GM21423 (cell line): Measurements from ENCODE around the gene FURIN.
"Not testable (repeated sequence)": the region's sequence is repeated elsewhere in the genome, so short reads cannot be mapped to it uniquely, and the experiment has no call there.

Experiments
- ATAC-seq: cut with Tn5 transposase; IDR thresholded peaks from one replicate; pipeline ENCODE4 v1.9.1; 2021; ENCODE audit warnings: mild to moderate bottlenecking, moderate library complexity; ENCODE audit not compliant: unreplicated experiment

Gene FURIN

DNA sequence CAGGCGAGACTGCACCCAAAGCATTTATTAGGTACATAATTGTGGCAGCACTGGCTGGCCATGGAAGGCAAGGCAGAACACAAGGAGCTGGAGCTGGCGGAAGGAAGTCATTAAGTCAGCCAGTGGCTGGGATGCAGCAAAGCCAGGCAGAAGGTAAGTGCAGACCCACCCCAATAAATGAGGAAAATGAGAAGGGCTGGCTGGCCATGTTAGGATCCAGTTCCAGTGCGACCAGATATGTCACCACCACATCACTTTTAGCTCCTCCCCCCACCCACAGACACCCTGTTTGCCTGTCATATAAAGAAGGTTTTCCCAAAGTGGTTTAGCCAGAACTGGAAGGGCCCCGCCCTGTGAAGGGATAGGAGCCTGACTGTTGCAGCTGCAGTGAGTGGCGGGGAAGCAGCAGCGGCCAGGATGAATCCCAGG lies at the start of gene FURIN:
Gene FURIN, plus strand, starts transcription at position 328 of the 429 bp plus-strand sequence. CDS start 7,153 bp downstream, outside the sequence.
- no peak for ATAC-seq

GRCh38 chr15:90819390-90819789 lies 49.0 kb upstream of the FURIN start:
- no peak for ATAC-seq

DNA sequence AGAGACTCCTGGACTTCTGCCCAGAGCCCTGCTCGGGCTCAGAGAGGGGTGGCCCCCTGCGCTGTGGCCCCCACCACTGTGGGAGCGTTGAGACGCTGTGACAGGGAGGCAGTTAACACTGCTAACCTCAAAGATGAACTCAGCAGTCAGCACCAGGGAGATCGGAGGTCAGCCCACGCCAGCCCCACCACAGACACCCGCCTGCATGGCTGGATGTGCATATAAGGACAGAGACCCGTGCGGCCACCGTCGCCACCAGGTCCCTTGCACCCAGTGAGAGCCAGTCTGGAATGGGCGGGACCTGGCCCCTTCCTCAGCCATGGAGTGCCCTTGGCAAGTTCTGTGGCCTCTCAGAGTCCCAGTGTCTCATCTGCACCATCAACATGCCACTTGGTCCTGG lies 48.5 kb upstream of the FURIN start:
- no peak for ATAC-seq

- ATAC-seq = no peak
Observed at GRCh38 chr15:90820481-90820880, 47.9 kb upstream of the FURIN start.

DNA sequence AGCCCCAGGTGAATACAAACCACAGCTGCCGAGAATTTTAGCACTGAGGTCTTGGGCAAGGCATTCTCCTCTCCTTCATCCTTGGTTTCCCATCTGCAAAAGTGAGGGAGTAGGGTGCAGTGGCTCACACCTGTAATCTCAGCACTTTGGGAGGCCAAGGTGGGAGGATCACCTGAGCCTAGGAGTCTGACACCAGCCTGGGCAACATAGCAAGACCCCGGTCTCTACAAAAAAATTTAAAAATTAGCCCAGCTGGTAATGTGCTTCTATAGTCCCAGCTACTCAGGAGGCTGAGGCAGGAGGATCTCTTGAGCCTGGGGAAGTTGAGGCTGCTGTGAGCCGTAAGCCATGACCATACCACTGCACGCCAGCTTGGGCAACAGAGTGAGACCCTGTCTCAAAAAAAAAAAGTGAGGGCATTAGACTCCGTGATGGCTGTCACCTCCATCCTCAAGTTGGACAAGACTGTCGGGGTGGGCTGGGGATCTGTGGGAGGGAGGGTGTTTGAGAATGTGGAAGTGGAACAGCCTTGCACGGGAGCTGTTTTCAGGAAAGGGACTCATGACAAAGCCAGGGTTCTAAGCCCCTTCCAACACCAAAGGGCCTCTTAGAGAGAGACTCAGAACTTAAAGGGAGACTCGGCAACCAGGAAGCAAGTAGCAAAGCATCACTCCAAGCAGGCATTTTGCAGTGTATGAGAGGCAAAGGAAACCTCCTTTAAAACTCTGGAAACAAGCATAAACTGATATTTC lies 46.0 kb upstream of the FURIN start:
- no peak for ATAC-seq

- ATAC-seq = no peak
Observed at GRCh38 chr15:90823455-90823974, 44.9 kb upstream of the FURIN start.

GRCh38 chr15:90825115-90825899 lies 43.1 kb upstream of the FURIN start:
- not testable (repeated sequence) for ATAC-seq

DNA sequence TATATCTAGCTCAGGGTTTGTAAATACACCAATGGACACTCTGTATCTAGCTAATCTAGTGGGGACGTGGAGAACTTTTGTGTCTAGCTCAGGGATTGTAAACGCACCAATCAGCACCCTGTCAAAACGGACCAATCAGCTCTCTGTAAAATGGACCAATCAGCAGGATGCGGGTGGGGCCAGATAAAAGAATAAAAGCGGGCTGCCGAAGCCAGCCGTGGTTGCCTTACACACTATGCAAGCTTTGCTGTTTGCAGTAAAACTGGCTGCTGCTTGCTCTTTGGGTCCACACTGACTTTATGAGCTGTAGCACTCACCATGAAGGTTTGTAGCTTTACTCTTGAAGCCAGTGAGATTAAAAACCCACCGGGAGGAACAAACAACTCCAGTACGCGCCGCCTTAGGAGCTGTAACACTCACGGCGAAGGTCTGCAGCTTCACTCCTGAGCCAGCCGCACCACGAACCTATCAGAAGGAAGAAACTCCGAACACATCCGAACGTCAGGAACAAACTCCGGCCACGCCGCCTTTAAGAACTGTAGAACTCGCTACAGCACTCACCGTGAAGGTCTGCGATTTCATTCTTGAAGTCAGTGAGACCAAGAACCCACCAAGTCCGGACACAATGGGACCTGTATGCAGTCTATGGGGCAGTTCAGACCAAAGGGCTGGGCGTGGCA lies 42.0 kb upstream of the FURIN start:
- ATAC-seq = not testable (repeated sequence)

GRCh38 chr15:90826886-90827435 lies 41.4 kb upstream of the FURIN start:
- no peak for ATAC-seq

DNA sequence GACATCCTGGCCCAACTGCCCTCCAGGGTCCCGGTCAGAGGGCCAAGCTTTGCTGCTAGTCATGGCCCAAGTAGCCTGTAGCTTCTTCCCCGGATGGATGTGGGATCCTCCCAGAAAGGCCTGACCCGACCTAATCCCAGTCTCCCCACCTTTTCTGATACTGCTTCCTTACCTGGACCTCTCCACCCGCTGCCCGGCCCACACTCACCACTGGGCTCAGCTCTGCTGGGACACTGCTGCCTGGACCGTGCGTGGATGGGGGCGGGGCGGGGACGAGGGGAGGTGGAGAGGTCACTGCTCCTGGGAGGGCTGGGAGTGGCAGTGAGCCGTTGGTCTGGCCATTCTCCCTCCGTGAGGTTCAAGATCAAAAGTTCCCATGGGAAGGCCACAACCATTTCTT lies 40.3 kb upstream of the FURIN start:
- no peak for ATAC-seq

DNA sequence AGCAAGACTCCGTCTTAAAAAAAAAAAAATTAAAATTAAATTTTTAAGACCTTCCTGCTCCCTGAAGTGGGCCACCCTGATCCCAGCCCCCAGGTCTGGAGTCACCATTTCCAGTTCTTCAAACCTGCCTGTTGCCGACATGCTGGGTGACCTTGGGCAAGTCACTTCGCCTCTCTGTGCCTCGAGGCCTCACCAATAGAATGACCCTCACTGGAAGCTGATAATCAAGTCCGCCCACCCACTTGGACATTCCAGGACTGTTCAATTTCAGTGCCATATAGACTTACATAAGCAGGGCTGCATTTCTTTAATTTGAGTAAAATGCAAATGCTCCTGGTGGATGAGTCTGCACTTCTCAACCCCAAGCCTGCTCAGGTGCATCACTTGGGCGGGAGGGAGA lies 39.3 kb upstream of the FURIN start:
- ATAC-seq = no peak

DNA sequence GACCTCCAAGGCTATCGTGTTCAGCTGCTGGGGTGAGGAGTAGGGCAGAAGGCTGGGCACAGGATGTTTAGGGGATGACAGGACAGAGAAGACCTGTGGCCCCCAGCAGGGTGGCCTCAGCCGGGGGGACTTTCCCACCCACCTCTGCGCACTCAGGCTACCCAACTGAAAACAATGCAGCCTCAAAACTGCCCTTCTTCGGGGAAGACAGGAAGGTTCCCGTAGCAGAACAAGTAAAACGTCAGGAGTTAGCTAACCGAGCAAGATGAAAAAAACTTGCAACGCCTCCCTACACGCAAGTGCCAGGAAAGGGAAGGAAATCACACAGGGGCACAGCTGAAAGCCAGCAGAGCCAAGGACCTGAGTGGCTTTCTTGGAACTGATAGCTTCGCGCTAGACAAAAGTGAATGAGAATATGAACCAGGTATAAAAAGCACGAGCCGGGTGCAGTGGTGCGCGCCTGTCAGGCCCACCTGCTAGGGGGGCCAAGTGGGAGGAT lies 38.4 kb upstream of the FURIN start:
- ATAC-seq = peak; percentile 64

DNA sequence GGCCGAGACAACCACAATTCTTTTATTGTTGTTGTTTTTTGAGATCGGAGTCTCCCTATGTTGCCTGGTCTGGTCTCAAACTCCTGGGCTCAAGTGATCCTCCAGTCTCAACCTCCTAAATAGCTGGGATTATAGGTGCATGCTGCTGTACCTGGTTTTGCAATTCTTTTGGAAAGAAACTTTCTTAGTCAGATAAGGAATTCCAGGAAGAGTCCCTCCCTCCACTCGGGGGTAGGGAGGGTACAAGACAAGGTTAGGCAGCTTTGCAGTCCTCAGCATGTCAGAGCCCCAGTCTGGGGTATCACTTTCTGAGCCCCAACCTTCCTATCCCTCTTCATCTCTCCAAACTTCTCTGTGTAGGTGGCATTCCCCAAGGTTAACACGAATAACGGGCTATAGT lies 33.8 kb upstream of the FURIN start:
- ATAC-seq = no peak

DNA sequence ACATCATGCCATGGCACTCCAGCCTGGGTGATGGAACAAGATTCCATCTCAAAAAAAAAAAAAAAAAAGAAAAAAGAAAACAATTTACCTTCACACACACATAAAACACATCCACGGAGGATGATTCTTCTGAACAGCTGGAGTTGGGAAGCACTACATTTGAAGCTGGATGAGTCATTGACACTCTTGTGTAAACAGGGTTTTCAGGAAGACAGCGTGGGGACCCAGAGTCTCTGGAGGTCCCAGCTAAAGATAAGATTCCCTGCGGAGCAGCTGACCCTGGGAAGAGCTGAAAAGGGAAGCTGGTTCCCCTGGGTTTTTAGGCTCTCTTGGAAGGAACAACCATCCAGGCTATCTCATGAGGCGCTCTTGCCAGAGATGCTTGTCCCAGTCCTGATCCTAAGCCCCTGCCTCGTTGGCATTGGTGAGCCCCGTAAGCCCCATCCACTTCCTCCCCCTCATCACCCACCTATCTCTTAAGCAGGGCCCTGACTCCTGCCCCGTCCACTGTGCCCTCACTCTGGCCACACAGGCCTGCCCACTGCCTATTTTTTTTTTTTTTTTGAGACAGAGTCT lies 32.0 kb upstream of the FURIN start:
- no peak for ATAC-seq

- ATAC-seq = no peak
Observed at GRCh38 chr15:90837094-90837493, 31.3 kb upstream of the FURIN start.

DNA sequence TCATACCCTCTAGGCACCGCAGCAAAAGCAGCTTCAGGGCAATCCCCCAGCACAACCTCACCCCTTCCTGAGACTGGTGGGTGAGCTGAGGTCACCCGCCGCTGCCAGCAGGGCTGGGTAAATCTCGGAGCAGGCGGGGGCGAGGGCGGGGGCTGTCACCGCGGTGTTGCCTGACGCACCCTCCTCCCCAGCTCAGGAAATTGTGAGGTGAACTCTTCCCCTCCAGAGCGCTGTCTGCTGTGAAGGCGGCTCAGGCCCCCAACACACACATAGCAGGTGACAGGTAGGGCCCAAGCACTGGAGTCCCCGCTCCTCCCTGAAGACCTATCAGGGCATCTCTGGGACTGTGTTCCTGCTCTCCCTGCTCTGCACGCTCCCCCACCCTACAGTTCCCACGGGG lies 30.2 kb upstream of the FURIN start:
- ATAC-seq = peak; percentile 44

DNA sequence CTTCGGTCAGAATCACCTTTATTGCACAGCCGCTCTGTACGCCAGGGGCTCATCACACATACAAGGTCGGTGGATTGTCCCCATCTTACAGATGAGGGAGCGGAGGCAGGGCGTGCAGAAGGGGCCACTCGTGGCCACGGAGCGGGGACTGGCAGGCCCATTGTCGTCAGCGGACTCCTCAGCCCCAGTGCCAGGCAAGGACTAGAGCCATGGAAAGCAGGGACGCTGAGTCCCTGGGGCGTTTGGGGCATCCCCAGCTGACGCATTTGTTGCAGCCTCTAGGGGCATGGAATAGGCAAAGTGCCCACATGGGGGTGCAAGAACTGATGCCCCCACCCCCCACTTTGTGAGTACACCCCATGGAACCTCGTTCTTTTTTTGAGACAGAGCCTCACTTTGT lies 29.8 kb upstream of the FURIN start:
- ATAC-seq = no peak

DNA sequence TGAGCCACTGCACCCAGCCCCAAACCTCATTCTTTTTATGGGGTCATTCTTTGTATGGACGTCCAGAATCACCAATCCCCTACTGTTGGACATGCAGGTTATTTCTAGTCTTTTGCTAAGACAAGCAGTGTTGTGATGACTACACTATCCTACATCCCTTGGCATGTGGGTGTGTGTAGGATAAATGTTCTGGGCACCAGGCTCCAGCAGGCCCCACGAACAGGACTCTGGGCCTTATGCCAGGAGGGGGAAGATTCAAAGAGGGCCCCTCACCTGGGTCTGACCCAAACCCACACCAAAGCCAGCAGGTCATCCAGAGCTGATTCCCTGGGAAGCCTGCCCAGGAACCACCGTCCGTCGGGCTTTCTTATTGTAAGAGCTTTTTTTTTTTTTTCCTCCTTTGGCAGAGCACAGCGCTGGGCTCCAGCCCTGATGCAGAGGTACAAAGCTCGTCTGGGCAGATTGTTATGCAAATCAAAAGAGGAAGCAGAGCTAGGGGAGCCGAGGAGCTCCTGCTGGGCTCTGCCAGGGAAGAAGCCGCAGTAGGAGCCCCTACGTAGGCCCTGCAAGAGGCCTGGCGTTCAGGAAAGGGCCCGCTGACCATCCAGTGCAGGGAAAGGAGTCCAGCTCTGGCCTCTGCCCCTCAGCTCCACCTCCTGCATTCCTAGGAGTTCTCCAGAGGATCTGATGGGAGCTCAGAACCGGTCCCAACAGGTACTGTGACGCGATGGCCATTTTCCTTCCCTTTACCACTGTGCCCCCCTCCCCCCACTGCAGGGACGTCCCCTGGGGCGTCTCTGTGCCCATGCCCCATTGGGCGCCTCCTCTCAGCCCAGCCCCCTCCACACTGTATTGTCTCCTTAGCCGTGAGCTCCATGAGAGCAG lies 29.0 kb upstream of the FURIN start:
- peak; percentile 84 for ATAC-seq

DNA sequence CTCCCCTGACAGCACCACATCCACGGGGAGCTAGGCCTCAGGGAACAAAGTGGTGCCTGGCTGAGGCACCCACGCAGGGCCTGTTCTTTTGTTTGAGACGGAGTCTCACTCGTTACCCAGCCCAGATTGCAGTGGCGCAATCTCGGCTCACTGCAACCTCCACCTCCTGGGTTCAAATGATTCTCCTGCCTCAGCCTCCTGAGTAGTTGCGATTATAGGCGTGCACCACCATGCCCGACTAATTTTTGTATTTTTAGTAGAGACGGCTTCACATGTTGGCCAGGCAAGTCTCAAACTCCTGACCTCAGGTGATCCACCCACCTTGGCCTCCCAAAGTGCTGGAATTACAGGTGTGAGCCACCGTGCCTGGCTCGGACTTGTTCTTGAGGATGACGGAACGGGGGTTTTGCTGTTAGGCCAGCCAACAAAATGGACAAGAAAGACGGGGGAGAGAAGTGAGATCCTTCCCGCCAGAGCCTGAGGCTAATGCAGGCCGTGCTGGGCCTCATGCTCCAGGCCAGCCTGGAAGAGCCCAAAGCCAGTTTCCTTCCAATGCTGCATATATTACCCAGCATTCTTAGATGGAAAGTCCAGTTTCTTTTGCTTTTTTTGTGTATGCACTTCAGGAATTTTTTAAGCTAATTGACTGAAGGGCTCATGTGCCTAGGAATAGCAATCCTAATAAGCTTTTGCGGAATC lies 28.1 kb upstream of the FURIN start:
- no peak for ATAC-seq
